Measurements from ENCODE around the gene LRG1. TPM values are rescaled to one million over a fixed set of nuclear protein-coding genes. Genes with fewer than 3 reads are reported as not detected.

The LRG1 gene
- total and polyA plus RNA-seq, 2 of the 13 experiments (the other 11 are each of a cell fraction or from before 2014, with no cell fraction given) = 12.0 to 39.3 TPM

DNA sequence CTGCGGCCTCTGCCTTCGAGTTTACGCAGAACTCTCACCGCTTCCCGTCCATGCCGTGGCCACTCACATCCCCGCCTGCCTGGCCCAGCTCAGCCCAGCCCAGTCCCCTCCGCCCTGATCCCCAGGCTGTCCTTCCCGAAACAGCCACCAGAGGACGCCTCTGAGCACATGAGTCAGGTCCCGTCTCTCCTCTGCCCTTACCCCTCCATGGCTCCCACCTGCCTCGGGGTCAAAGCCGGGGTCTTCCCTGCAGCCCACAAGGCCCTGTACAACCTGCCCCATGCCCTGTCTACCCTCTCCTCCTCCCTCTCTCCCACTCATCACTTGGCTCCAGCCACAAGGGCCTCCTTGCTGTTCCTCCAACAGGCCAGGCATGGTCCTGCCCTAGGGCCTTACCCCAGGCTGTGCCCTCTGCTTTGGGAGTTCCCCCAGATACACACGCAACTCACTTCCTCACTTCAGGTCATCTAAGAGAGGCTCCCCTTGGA is 27.8 kb upstream of the LRG1 start (continued):
- 0 out of 2 replicates have a peak, but pooled peaks have one; percentile 29 for TF ChIP-seq JUND (CRISPR knock-in tag; IDR thresholded peaks at IDR 0.05)
- no peak for TF ChIP-seq NONO (IDR thresholded peaks at IDR 0.05)
- TF ChIP-seq NONO (CRISPR knock-in tag; conservative IDR thresholded peaks at IDR 0.05) = 0 out of 2 replicates have a peak, but pooled peaks have one; percentile 32
- no peak for TF ChIP-seq JDP2 (CRISPR knock-in tag; IDR thresholded peaks at IDR 0.05; ENCODE audit: borderline replicate concordance)
- no peak for TF ChIP-seq MAFK (conservative IDR thresholded peaks at IDR 0.05 in 1 of 2, IDR thresholded peaks at IDR 0.05 in 1 of 2; ENCODE audit: low read length in 2 of 2)
- TF ChIP-seq, protein P1, sequence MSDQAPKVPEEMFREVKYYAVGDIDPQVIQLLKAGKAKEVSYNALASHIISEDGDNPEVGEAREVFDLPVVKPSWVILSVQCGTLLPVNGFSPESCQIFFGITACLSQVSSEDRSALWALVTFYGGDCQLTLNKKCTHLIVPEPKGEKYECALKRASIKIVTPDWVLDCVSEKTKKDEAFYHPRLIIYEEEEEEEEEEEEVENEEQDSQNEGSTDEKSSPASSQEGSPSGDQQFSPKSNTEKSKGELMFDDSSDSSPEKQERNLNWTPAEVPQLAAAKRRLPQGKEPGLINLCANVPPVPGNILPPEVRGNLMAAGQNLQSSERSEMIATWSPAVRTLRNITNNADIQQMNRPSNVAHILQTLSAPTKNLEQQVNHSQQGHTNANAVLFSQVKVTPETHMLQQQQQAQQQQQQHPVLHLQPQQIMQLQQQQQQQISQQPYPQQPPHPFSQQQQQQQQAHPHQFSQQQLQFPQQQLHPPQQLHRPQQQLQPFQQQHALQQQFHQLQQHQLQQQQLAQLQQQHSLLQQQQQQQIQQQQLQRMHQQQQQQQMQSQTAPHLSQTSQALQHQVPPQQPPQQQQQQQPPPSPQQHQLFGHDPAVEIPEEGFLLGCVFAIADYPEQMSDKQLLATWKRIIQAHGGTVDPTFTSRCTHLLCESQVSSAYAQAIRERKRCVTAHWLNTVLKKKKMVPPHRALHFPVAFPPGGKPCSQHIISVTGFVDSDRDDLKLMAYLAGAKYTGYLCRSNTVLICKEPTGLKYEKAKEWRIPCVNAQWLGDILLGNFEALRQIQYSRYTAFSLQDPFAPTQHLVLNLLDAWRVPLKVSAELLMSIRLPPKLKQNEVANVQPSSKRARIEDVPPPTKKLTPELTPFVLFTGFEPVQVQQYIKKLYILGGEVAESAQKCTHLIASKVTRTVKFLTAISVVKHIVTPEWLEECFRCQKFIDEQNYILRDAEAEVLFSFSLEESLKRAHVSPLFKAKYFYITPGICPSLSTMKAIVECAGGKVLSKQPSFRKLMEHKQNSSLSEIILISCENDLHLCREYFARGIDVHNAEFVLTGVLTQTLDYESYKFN (CRISPR knock-in tag; conservative IDR thresholded peaks at IDR 0.05) = no peak
- peak; percentile 75 for TF ChIP-seq ZSCAN25 (CRISPR knock-in tag; IDR thresholded peaks at IDR 0.05)
- TF ChIP-seq, protein P2, sequence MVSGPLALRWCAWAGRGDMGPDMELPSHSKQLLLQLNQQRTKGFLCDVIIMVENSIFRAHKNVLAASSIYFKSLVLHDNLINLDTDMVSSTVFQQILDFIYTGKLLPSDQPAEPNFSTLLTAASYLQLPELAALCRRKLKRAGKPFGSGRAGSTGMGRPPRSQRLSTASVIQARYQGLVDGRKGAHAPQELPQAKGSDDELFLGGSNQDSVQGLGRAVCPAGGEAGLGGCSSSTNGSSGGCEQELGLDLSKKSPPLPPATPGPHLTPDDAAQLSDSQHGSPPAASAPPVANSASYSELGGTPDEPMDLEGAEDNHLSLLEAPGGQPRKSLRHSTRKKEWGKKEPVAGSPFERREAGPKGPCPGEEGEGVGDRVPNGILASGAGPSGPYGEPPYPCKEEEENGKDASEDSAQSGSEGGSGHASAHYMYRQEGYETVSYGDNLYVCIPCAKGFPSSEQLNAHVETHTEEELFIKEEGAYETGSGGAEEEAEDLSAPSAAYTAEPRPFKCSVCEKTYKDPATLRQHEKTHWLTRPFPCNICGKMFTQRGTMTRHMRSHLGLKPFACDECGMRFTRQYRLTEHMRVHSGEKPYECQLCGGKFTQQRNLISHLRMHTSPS (CRISPR knock-in tag; IDR thresholded peaks at IDR 0.05; ENCODE audit: low read depth) = no peak
- peak; percentile 82; the same call in 1 of the 2 replicates for TF ChIP-seq ZBTB38 (CRISPR knock-in tag; IDR thresholded peaks at IDR 0.05)
- TF ChIP-seq, protein P3, sequence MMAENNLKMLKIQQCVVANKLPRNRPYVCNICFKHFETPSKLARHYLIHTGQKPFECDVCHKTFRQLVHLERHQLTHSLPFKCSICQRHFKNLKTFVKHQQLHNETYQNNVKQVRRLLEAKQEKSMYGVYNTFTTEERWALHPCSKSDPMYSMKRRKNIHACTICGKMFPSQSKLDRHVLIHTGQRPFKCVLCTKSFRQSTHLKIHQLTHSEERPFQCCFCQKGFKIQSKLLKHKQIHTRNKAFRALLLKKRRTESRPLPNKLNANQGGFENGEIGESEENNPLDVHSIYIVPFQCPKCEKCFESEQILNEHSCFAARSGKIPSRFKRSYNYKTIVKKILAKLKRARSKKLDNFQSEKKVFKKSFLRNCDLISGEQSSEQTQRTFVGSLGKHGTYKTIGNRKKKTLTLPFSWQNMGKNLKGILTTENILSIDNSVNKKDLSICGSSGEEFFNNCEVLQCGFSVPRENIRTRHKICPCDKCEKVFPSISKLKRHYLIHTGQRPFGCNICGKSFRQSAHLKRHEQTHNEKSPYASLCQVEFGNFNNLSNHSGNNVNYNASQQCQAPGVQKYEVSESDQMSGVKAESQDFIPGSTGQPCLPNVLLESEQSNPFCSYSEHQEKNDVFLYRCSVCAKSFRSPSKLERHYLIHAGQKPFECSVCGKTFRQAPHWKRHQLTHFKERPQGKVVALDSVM (CRISPR knock-in tag; IDR thresholded peaks at IDR 0.05) = peak; percentile 20; the same call in 1 of the 2 replicates
- TF ChIP-seq, protein P4, sequence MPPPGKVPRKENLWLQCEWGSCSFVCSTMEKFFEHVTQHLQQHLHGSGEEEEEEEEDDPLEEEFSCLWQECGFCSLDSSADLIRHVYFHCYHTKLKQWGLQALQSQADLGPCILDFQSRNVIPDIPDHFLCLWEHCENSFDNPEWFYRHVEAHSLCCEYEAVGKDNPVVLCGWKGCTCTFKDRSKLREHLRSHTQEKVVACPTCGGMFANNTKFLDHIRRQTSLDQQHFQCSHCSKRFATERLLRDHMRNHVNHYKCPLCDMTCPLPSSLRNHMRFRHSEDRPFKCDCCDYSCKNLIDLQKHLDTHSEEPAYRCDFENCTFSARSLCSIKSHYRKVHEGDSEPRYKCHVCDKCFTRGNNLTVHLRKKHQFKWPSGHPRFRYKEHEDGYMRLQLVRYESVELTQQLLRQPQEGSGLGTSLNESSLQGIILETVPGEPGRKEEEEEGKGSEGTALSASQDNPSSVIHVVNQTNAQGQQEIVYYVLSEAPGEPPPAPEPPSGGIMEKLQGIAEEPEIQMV (CRISPR knock-in tag; IDR thresholded peaks at IDR 0.05; ENCODE audit: low read depth) = no peak
- TF ChIP-seq DNMT1 (CRISPR knock-in tag; IDR thresholded peaks at IDR 0.05) = 0 out of 2 replicates have a peak, but pooled peaks have one; percentile 42
- TF ChIP-seq, protein P5, sequence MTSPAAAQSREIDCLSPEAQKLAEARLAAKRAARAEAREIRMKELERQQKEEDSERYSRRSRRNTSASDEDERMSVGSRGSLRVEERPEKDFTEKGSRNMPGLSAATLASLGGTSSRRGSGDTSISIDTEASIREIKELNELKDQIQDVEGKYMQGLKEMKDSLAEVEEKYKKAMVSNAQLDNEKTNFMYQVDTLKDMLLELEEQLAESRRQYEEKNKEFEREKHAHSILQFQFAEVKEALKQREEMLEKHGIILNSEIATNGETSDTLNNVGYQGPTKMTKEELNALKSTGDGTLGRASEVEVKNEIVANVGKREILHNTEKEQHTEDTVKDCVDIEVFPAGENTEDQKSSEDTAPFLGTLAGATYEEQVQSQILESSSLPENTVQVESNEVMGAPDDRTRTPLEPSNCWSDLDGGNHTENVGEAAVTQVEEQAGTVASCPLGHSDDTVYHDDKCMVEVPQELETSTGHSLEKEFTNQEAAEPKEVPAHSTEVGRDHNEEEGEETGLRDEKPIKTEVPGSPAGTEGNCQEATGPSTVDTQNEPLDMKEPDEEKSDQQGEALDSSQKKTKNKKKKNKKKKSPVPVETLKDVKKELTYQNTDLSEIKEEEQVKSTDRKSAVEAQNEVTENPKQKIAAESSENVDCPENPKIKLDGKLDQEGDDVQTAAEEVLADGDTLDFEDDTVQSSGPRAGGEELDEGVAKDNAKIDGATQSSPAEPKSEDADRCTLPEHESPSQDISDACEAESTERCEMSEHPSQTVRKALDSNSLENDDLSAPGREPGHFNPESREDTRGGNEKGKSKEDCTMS (CRISPR knock-in tag; conservative IDR thresholded peaks at IDR 0.05) = no peak
- peak; percentile 92 for TF ChIP-seq ZFP36 (IDR thresholded peaks at IDR 0.05; ENCODE audit: borderline replicate concordance, low read depth, low read length, partially characterized antibody)
- TF ChIP-seq ZSCAN21 (CRISPR knock-in tag; IDR thresholded peaks at IDR 0.05; ENCODE audit: borderline replicate concordance) = no peak; the same call in 1 of the 2 replicates
- TF ChIP-seq ZMYM2 (CRISPR knock-in tag; IDR thresholded peaks at IDR 0.05) = peak; percentile 86
- no peak for TF ChIP-seq GATA4 (IDR thresholded peaks at IDR 0.05; ENCODE audit: borderline replicate concordance, low read depth)
